ENCODE measurements around the gene TMEM63C.

DNA sequence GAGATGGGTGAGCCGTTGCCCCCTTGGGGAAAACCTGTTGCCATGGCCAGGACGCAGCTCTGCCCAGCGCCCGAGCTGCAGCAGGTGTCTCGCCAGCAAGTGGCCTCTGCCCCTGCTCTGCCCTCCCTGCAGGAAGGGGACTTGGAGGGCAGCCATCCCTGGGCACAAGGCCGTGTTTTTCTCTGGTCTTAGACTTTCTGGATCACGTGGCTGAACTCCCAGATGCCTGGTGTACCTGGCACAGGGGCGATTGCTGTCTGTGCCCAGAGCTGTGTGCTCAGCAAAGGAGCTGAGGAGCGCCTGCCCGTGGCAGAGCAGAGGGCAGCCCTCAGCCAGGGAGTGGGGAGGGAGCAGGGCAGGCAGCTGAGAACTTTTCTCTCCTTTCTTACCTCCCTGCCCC lies 38.0 kb downstream of the TMEM63C start:
- TF ChIP-seq, protein P1, sequence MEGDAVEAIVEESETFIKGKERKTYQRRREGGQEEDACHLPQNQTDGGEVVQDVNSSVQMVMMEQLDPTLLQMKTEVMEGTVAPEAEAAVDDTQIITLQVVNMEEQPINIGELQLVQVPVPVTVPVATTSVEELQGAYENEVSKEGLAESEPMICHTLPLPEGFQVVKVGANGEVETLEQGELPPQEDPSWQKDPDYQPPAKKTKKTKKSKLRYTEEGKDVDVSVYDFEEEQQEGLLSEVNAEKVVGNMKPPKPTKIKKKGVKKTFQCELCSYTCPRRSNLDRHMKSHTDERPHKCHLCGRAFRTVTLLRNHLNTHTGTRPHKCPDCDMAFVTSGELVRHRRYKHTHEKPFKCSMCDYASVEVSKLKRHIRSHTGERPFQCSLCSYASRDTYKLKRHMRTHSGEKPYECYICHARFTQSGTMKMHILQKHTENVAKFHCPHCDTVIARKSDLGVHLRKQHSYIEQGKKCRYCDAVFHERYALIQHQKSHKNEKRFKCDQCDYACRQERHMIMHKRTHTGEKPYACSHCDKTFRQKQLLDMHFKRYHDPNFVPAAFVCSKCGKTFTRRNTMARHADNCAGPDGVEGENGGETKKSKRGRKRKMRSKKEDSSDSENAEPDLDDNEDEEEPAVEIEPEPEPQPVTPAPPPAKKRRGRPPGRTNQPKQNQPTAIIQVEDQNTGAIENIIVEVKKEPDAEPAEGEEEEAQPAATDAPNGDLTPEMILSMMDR (IDR thresholded peaks at IDR 0.05; ENCODE audit: poor library complexity) = no peak
- TF ChIP-seq EZH2 (IDR thresholded peaks at IDR 0.05; ENCODE audit: borderline replicate concordance) = no peak

Data from hepatocyte (in vitro differentiated cells).